Muscle layer of duodenum (tissue), 2 donors: Measurements from ENCODE around the gene PCBP1.
"Not testable (repeated sequence)": the region's sequence is repeated elsewhere in the genome, so short reads cannot be mapped to it uniquely, and the experiment has no call there.

Experiments used
- H3K27ac ChIP-seq: one replicate; pipeline ENCODE4 v1.7.0; 2013; ENCODE audit warnings: mild to moderate bottlenecking, low read length
- H3K27me3 ChIP-seq: one replicate; pipeline ENCODE4 v1.7.0; 2013; ENCODE audit warnings: low read depth, mild to moderate bottlenecking, control low read depth, low read length
- H3K36me3 ChIP-seq, 2 donors: one replicate each; pipeline ENCODE4 v1.7.0; 2013; ENCODE audit warnings: low read length in 2 of 2, control low read depth in 1 of 2, mild to moderate bottlenecking in 1 of 2; ENCODE audit not compliant: insufficient read depth in 2 of 2, control insufficient read depth in 1 of 2
- H3K4me1 ChIP-seq, 2 donors: one replicate each; pipeline ENCODE4 v1.7.0; 2013; ENCODE audit warnings: low read length in 2 of 2, mild to moderate bottlenecking in 2 of 2, control low read depth in 1 of 2, moderate library complexity in 1 of 2; ENCODE audit not compliant: insufficient read depth in 2 of 2, control insufficient read depth in 1 of 2
- H3K4me3 ChIP-seq, 2 donors: one replicate each; pipeline ENCODE4 v1.7.0; 2013; ENCODE audit warnings: low read length in 2 of 2, low read depth in 1 of 2, mild to moderate bottlenecking in 1 of 2
- H3K9me3 ChIP-seq, 2 donors: one replicate each; pipeline ENCODE4 v1.7.0; 2013; ENCODE audit warnings: low read length in 2 of 2, control low read depth in 1 of 2, mild to moderate bottlenecking in 1 of 2; ENCODE audit not compliant: control insufficient read depth in 1 of 2
- donor health status: healthy.

The PCBP1 gene

DNA sequence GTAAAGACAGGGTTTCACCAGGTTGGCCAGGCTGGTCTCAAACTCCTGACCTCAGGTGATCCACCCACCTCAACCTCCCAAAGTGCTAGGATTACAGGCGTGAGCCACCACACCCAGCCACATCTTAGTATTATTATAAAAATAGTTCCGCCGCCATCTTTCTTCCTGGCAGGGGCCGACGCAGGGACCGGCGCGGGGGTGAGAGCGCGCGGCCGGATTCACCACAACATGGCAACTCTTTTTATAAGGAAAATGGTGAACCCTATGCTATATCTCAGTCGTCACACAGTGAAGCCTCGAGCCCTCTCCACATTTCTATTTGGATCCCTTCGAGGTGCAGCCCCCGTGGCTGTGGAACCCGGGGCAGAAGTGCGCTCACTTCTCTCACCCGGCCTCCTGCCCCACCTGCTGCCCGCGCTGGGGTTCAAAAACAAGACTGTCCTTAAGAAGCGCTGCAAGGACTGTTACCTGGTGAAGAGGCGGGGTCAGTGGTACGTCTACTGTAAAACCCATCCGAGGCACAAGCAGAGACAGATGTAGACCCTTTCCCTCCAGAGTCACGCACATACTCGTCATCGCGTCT is 15.1 kb downstream of the PCBP1 start:
- not testable (repeated sequence) for H3K27ac ChIP-seq

DNA sequence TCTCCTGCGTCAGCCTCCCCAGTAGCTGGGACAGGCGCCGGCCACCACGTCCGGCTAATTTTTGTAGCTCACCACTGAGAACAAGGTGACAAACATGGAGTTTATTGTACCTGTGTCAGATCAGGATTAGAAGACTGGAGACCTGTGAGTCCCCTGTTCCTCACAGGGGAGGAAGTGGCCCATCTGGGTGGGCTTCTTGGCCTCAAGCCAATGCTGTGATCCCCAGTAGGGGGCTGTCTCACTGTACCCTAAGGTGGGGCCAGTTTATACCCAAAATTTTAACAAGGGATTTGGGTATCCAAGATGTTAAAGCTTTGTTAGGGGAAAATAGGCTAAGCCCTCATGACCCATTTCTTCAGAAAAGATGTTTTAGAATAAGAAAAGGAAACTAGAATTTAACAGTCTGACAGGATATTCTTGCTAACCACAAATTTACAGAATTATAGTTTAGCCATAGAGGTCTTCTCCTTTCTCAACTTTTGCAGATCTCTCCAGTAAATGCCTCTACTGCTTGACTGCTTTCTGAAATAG is 16.3 kb downstream of the PCBP1 start:
- no peaks in the 10 kb centered on the region for H3K9me3 ChIP-seq
- no peaks in the 10 kb centered on the region for H3K36me3 ChIP-seq
- H3K27me3 ChIP-seq: no peaks in the 10 kb centered on the region
- peak overlapping the region in 1 of 2 donors; percentile 8 for H3K4me3 ChIP-seq
- peak overlapping the region; percentile 67 for H3K27ac ChIP-seq
- H3K4me1 ChIP-seq: peaks cover 0 to 13% of the 10 kb centered on the region in 2 donors

More for the DNA sequence above, 15.1 kb downstream of the PCBP1 start:
- H3K36me3 ChIP-seq, H3K9me3 ChIP-seq, H3K4me3 ChIP-seq, H3K4me1 ChIP-seq, H3K27me3 ChIP-seq: not testable (repeated sequence)

DNA sequence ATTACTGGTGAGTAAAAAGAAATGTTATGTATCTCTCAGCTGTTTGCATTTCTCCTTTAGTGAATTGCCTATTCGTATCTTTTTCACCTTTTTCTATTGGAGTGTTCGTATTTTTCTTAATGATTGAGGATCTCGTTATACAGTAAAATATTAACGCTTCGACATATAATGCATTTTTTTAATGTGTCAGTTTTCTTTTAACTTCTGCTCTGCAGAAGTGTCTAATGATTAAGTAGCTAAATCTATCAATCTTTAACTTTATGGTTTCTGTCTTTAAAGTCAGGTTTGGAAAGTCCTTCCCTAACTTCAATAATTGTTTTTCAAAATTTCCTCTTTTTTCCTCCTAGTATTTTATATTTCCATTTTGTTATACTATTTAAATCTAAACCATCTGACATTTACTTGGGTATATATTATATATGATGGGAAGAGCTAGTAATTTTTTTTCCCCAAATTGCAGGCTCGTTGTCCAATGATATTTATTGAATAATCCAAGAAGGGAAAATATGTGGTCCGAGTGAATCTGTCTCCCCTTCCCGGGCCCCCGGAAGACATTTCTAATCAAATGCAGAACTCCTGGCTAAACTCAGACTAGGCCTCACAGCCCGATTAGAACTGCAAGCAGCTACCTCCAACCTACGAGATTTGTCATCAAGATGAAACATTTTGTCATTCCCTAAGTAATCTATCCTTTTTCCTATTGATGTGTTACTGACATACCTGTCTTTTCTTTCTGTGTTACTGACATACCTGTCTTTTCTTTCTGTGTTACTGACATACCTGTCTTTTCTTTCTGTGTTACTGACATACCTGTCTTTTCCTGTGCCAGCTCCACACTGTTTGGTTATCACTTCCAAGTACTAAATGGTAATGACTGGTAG is 17.2 kb downstream of the PCBP1 start:
- Histone ChIP-seq H3K4me1 (peaks cover 0 to 13% of the 10 kb centered on the region in 2 donors), H3K9me3 (no peaks in the 10 kb centered on the region), H3K27ac (peak overlapping the region; percentile 67), H3K36me3 (no peaks in the 10 kb centered on the region), H3K27me3 (no peaks in the 10 kb centered on the region), H3K4me3 (peak overlapping the region in 1 of 2 donors; percentile 8)

DNA sequence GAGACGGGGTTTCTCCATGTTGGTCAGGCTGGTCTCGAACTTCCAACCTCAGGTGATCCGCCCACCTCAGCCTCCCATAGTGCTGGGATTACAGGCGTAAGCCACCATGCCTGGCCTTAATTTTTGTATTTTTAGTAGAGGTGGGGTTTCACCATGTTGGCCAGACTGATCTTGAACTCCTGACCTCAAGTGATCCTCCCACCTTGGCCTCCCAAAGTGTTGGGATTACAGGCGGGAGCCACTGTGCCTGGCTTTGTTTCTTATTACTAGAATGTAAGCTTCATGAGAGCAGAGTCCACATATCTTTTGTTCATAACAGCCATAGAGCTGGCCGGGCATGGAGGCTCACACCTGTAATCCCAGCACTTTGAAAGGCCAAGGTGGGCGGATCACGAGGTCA is 18.9 kb downstream of the PCBP1 start:
- not testable (repeated sequence) for H3K27me3 ChIP-seq, H3K4me3 ChIP-seq, H3K27ac ChIP-seq, H3K36me3 ChIP-seq, H3K9me3 ChIP-seq
- peaks cover 0 to 13% of the 10 kb centered on the region in 2 donors for H3K4me1 ChIP-seq

DNA sequence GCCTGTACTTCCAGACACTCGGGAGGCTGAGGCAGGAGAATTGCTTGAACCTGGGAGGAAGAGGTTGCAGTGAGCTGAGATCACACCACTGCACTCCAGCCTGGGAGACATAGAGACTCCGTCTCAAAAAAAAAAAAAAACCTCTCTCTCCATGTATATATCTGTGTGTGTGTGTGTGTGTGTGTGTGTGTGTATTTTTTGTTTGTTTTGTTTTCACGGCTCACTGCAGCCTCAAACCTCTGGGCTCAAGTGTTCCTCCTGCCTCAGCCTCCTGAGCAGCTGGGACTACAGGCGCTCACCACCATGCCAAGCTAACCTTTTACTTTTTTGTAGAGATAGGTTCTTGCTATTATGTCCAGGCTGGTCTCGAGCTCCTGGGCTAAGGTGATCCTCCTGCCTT is 23.1 kb downstream of the PCBP1 start:
- peaks cover 0 to 10% of the 10 kb centered on the region in 2 donors for H3K4me1 ChIP-seq
- H3K36me3 ChIP-seq, H3K27ac ChIP-seq: not testable (repeated sequence)

DNA sequence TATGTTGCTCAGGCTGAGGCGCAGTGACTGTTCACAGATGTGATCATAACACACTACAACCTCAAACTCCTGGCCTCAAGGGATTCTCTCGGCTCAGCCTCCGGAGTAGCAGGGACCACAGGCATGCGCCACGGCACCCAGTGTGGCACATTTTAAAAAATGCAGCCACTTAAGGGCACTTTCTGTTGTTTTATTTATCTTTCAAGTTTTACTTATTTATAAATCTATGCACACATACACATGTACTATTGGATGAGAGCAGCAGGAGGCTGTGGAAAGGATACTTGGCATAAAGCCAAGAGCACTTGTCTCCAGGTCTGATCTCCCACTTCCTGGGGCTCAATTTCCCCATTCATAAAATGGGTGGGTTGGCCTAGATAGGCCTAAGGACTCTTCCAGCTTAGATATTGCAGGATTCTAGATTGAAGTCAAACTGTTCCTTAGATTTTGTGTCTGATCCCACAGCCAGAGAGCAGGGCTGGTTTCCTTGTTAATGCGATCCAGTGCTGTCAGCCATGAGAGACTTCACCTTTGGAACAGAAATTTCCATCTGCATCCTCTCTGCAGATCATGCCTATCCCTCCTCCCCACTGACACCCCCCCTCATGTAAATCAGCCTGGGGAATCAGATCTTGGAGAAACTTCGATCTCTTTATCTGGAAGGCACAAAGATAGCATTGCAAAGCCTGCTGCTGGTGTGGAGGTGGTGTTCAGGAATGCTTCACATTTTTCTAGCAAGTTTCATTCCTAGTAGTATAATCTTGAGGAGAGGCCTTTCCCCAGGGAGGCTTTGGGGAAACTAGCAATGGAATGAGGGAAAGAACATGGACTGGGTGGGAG is 24.7 kb downstream of the PCBP1 start:
- Histone ChIP-seq H3K4me1 (peaks cover 3 to 10% of the 10 kb centered on the region in 2 donors), H3K27ac (no peak overlapping the region), H3K4me3 (no peak overlapping the region), H3K9me3 (no peaks in the 10 kb centered on the region), H3K27me3 (no peaks in the 10 kb centered on the region), H3K36me3 (no peaks in the 10 kb centered on the region)

More for the DNA sequence above, 23.1 kb downstream of the PCBP1 start:
- not testable (repeated sequence) for H3K27me3 ChIP-seq, H3K4me3 ChIP-seq, H3K9me3 ChIP-seq

DNA sequence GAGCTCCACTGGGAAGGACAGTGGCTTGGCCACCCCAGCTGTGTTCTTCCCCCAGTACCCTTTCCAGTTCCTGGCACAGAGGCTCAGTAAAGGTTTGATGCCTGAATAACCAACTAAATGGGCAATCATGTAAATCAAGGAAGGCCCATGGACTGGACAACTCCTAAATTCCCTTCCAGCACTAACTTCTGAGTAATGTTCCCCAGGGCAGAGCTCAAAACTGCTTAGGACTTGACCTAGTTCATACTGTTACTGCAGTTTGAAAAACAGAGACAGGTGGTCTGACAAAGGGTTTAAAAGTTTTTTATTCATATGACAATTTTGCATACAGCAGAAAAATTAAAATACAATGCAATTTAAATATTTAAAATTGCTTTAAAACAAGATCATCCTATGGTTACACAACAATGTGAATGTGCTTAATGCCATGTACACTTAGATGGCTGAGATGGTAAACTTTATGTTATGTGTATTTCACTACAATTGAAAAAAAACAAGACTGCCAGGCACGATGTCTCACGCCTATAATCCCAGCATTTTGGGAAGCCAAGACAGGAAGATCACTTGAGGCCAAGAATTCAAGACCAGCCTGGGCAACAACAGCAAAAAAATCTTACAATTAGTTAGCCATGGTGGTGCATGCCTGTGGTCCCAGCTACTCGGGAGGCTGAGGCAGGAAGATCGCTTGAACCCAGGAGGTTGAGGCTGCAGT is 26.2 kb downstream of the PCBP1 start:
- Histone ChIP-seq H3K27ac (no peak overlapping the region), H3K4me3 (no peak overlapping the region), H3K36me3 (no peaks in the 10 kb centered on the region), H3K9me3 (no peaks in the 10 kb centered on the region), H3K4me1 (peaks cover 3 to 5% of the 10 kb centered on the region in 2 donors), H3K27me3 (no peaks in the 10 kb centered on the region)

DNA sequence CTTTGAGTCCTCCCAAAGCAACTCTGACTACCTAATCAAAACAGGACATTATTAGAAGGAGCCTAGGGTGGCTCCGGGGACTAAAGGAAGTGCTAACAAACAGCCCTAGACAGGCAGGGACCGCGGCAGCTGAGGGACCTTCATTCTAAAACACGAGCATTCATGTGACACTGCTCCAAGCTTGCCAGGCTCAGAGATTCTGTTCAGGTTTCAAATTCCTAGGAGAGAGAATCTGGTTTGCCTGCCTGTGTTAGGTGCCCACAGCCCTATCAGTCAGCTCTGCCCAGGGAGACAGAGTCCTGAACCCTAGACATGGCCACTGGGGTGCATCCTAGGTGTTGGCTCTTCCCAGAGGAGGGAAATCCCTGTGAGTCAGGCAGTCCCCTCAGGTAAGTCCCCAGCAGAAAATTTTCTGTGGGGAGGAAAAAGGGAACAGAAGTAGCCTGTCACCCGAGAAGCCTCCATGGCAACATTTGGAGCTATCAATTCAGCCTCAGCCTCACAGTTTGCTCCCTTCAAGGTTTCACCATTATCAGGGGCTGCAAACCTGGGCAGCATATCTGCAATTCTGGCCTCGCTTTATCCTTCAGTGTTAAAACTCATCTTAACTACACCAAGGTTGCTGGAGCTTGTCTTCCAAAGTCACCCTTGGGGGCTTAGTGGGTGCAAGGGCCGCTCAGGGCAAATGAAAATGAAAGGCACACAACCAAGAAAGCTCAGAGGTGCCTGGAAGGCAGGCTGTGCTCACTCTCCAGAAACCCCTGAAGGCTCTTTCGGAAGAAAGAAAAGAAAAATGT is 28.6 kb downstream of the PCBP1 start:
- H3K27ac ChIP-seq: no peak overlapping the region
- peaks cover 3 to 4% of the 10 kb centered on the region in 2 donors for H3K4me1 ChIP-seq
- no peaks in the 10 kb centered on the region for H3K36me3 ChIP-seq
- no peaks in the 10 kb centered on the region for H3K9me3 ChIP-seq
- H3K27me3 ChIP-seq: no peaks in the 10 kb centered on the region
- no peak overlapping the region for H3K4me3 ChIP-seq

DNA sequence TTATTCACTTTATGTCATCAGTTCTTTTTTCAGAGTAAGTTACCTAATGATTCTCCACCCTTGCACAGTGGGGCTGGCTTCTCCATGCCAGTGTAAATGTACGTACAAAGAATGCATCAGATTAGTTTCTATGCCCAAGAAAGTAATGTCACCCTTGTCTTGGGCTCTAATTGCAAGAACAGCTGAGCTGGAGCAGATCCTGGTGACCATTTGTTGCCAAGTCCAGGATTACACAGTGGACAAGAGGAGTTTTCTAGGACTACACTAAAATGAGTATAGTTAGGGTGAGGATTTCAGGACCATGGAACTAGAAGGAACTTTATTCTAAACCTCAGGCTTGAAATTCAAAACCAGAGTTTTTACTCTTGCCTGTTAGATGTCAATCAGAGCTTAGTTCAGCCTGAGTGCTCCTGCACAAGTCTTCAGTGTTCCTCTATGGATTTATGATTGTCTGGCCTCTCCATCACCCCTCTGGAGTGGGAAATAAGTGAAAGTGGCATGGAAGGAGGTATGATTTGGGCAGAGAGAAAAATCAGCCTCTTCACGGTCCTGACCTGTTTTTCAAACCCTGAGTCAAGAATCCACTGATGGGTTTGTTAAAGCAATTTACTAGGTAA is 29.8 kb downstream of the PCBP1 start:
- Histone ChIP-seq H3K27me3 (no peaks in the 10 kb centered on the region), H3K4me3 (no peak overlapping the region), H3K27ac (no peak overlapping the region), H3K4me1 (peaks cover 0 to 3% of the 10 kb centered on the region in 2 donors), H3K36me3 (no peaks in the 10 kb centered on the region), H3K9me3 (no peaks in the 10 kb centered on the region)
